Measurements from ENCODE around the gene NNAT. TPM values are rescaled to one million over a fixed set of nuclear protein-coding genes. Genes with fewer than 3 reads are reported as not detected.
"Not testable (repeated sequence)": the region's sequence is repeated elsewhere in the genome, so short reads cannot be mapped to it uniquely, and the experiment has no call there.

The NNAT gene
- not detected for total RNA-seq (2021; fragmentation: NEBNext Ultra II Directional; extraction: Animal tissue kit (Norgen Biotek cat#: 25700))
- long read RNA-seq = 0 reads

- no peak within 1 kb of the TSS for H3K27ac Mint-ChIP-seq
- H3K4me1 Mint-ChIP-seq (ENCODE audit: low read depth) = peaks cover 64% of the 10 kb centered on the region
- no peak within 1 kb of the TSS for H3K4me3 Mint-ChIP-seq
- peaks cover 9% of the 10 kb centered on the region; the same call in 1 of the 2 replicates for H3K27me3 Mint-ChIP-seq (ENCODE audit: insufficient read depth)
- H3K36me3 Mint-ChIP-seq (ENCODE audit: low read depth) = peaks cover 51% of the 10 kb centered on the region
- DNase-seq = no peak
- no peak for TF ChIP-seq CTCF (IDR thresholded peaks at IDR 0.05)
- H3K9me3 Mint-ChIP-seq = no peaks in the 10 kb centered on the region
These were observed at the start of gene NNAT for GRCh38 chr20:37521061-37521771. NNAT (plus strand) TSS chr20:37521250; CDS start chr20:37521332, 82 bp downstream.

- DNase-seq = no peak
- peaks cover 48% of the 10 kb centered on the region for H3K27me3 Mint-ChIP-seq (ENCODE audit: insufficient read depth)
- H3K4me1 Mint-ChIP-seq (ENCODE audit: low read depth) = no peaks in the 10 kb centered on the region
- H3K36me3 Mint-ChIP-seq (ENCODE audit: low read depth) = no peaks in the 10 kb centered on the region
- peaks cover 4% of the 10 kb centered on the region; the same call in 1 of the 2 replicates for H3K9me3 Mint-ChIP-seq
- H3K4me3 Mint-ChIP-seq = no peak overlapping the region
- no peak for TF ChIP-seq CTCF (IDR thresholded peaks at IDR 0.05)
- H3K27ac Mint-ChIP-seq = no peak overlapping the region
These were observed 49.3 kb upstream of the NNAT start for GRCh38 chr20:37471741-37472235.

GRCh38 chr20:37472435-37472834 lies 48.6 kb upstream of the NNAT start:
- H3K27me3 Mint-ChIP-seq (ENCODE audit: insufficient read depth) = peaks cover 47% of the 10 kb centered on the region
- not testable (repeated sequence) for H3K9me3 Mint-ChIP-seq; H3K36me3 Mint-ChIP-seq (ENCODE audit: low read depth); H3K4me1 Mint-ChIP-seq (ENCODE audit: low read depth); H3K4me3 Mint-ChIP-seq; H3K27ac Mint-ChIP-seq; DNase-seq

- Mint-ChIP-seq H3K4me3 (no peak overlapping the region), H3K36me3 (ENCODE audit: low read depth) (no peaks in the 10 kb centered on the region), H3K4me1 (ENCODE audit: low read depth) (no peaks in the 10 kb centered on the region), H3K27ac (no peak overlapping the region), H3K27me3 (ENCODE audit: insufficient read depth) (peaks cover 48% of the 10 kb centered on the region), H3K9me3 (peaks cover 4% of the 10 kb centered on the region; the same call in 1 of the 2 replicates)
- TF ChIP-seq CTCF (IDR thresholded peaks at IDR 0.05) = no peak
- DNase-seq = no peak
These were observed 47.6 kb upstream of the NNAT start for GRCh38 chr20:37473249-37474000.

- Mint-ChIP-seq H3K27me3 (ENCODE audit: insufficient read depth) (peaks cover 50% of the 10 kb centered on the region), H3K36me3 (ENCODE audit: low read depth) (no peaks in the 10 kb centered on the region)
- TF ChIP-seq CTCF (IDR thresholded peaks at IDR 0.05) = no peak
These were observed 46.7 kb upstream of the NNAT start for GRCh38 chr20:37474386-37474785.

GRCh38 chr20:37475252-37475651 lies 45.8 kb upstream of the NNAT start:
- Mint-ChIP-seq H3K4me3 (no peak overlapping the region), H3K27ac (no peak overlapping the region), H3K27me3 (ENCODE audit: insufficient read depth) (peaks cover 54% of the 10 kb centered on the region), H3K4me1 (ENCODE audit: low read depth) (no peaks in the 10 kb centered on the region), H3K36me3 (ENCODE audit: low read depth) (no peaks in the 10 kb centered on the region), H3K9me3 (peaks cover 4% of the 10 kb centered on the region; the same call in 1 of the 2 replicates)
- no peak for TF ChIP-seq CTCF (IDR thresholded peaks at IDR 0.05)
- no peak for DNase-seq

More at GRCh38 chr20:37474386-37474785, 46.7 kb upstream of the NNAT start:
- peaks cover 4% of the 10 kb centered on the region; the same call in 1 of the 2 replicates for H3K9me3 Mint-ChIP-seq
- H3K4me1 Mint-ChIP-seq (ENCODE audit: low read depth) = no peaks in the 10 kb centered on the region
- H3K4me3 Mint-ChIP-seq = no peak overlapping the region
- H3K27ac Mint-ChIP-seq = no peak overlapping the region
- no peak for DNase-seq

Data from HFFc6 (cell line).